C4-2B (cell line): ENCODE results near the gene ZNF507.
"Not testable (repeated sequence)": the region's sequence is repeated elsewhere in the genome, so short reads cannot be mapped to it uniquely, and the experiment has no call there.

ENCODE experiments used
- H3K27ac ChIP-seq: fragments of 450-650 bp; 2 replicates; pipeline ENCODE4 v1.5.1; 2017
- ZFX ChIP-seq: fragments of 450-650 bp; IDR thresholded peaks from 2 replicates; pipeline ENCODE4 v1.6.1; 2017
- TF ChIP-seq, protein P1 (sequence below): fragments of 450-650 bp; conservative IDR thresholded peaks from 2 replicates; pipeline ENCODE4 v1.5.1; 2017; ENCODE audit warnings: mild to moderate bottlenecking

Gene ZNF507

DNA sequence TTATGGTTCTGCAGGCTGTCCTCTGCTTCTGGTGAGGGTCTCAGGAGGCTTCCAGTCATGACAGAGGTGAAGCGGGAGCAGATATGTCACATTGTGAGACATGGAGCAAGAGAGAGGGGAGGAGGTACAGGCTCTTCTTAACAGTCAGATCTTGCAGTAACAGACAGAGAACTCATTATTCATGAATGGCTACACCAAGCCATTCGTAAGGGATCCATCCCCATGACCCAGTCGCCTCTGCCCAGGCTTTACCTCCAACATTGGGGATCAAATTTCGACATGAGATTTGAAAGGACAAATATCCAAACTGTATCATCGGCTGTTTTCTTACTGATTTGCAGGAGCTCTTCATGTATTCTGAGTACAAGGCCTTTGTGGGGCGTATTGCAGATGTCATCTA lies 21.7 kb downstream of the ZNF507 start:
- no peak overlapping the region for H3K27ac ChIP-seq
- no peak for TF ChIP-seq ZFX
- TF ChIP-seq, protein P1, sequence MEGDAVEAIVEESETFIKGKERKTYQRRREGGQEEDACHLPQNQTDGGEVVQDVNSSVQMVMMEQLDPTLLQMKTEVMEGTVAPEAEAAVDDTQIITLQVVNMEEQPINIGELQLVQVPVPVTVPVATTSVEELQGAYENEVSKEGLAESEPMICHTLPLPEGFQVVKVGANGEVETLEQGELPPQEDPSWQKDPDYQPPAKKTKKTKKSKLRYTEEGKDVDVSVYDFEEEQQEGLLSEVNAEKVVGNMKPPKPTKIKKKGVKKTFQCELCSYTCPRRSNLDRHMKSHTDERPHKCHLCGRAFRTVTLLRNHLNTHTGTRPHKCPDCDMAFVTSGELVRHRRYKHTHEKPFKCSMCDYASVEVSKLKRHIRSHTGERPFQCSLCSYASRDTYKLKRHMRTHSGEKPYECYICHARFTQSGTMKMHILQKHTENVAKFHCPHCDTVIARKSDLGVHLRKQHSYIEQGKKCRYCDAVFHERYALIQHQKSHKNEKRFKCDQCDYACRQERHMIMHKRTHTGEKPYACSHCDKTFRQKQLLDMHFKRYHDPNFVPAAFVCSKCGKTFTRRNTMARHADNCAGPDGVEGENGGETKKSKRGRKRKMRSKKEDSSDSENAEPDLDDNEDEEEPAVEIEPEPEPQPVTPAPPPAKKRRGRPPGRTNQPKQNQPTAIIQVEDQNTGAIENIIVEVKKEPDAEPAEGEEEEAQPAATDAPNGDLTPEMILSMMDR: no peak

DNA sequence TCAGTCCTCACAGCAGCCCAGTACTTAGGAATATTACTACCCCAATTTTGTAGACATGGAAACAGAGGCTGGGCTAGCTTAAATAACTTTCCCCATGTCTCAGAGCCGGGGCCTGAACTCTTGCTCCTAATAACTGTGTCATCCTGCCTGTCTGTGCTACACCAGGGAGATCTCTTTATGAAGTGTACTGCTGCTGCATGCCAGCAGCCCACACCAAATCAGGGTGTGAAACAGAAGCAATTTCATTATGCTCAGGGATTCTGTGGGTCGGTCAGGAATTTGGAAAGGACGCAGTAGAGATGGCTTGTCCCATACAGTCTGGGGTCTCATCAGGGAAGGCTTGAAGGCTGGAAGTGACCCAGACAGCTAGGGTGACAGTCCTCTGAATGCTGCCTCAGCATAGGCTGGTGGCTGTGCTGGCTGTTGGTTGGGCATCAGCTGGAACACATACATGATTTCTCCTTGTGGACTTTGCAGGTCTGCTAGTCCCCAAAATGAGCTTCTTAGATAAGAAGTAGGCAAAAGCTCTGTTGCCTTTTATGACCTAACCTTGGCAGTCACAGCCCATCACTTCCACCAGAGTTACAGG lies 22.6 kb downstream of the ZNF507 start:
- TF ChIP-seq ZFX: no peak
- TF ChIP-seq, protein P1: no peak
- H3K27ac ChIP-seq: no peak overlapping the region

- no peak overlapping the region for H3K27ac ChIP-seq
- TF ChIP-seq, protein P1: no peak
- TF ChIP-seq ZFX: no peak
Observed at GRCh38 chr19:32368787-32369186, 23.4 kb downstream of the ZNF507 start.

GRCh38 chr19:32372726-32373517 lies 27.5 kb downstream of the ZNF507 start:
- H3K27ac ChIP-seq: peak overlapping the region; percentile 94
- TF ChIP-seq, protein P1: no peak
- no peak for TF ChIP-seq ZFX

GRCh38 chr19:32373585-32374295 lies 28.3 kb downstream of the ZNF507 start:
- H3K27ac ChIP-seq: peak overlapping the region; percentile 94
- TF ChIP-seq, protein P1: no peak
- TF ChIP-seq ZFX: no peak

DNA sequence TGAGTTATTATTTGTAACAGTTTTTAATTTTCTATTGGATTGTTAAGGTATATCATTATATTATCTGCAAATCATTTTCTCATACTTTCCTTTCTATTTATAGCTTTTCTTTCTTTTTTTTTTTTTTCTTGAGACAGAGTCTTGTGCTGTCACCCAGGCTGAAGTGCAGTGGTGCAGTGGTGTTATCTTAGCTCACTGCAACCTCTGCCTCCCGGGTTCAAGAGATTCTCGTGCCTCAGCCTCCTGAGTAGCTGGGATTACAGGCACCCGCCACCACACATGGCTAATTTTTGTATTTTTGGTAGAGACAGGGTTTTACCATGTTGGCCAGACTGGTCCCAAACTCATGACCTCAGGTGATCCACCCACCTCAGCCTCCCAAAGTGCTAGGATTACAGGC lies 29.0 kb downstream of the ZNF507 start:
- H3K27ac ChIP-seq: peak overlapping the region; percentile 94

DNA sequence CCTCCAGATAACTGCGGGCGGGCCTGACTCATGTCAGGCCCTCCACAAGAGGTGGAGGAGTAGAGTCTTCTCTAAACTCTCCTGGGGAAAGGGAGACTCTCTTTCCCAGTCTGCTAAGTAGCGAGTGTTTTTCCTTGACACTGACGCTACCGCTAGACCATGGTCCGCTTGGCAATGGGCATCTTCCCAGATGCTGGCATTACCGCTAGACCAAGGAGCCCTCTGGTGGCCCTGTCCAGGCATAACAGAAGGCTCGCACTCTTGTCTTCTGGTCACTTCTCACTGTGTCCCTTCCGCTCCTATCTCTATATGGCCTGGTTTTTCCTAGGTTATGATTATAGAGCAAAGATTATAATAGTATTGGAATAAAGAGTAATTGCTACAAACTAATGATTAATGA lies 31.7 kb downstream of the ZNF507 start:
- not testable (repeated sequence) for H3K27ac ChIP-seq
- TF ChIP-seq, protein P1: peak; percentile 62
